H9 (cell line): ENCODE data around the gene RAB4B. TPM values are rescaled to one million over a fixed set of nuclear protein-coding genes. Genes with fewer than 3 reads are reported as not detected.

ENCODE experiments used
- DNase-seq: peaks from one replicate; pipeline ENCODE4 v3.0.0-alpha.2; 2017
- H2AFZ ChIP-seq: one replicate; pipeline ENCODE4 v1.6.1; 2013; ENCODE audit warnings: mild to moderate bottlenecking, low read length, control low read depth, moderate library complexity
- H2AK5ac ChIP-seq: 2 replicates; pipeline ENCODE4 v1.6.1; 2013; ENCODE audit warnings: low read length, control low read depth, mixed read lengths; ENCODE audit not compliant: insufficient read length
- H2BK120ac ChIP-seq: one replicate; pipeline ENCODE4 v1.6.1; 2013; ENCODE audit warnings: low read depth, mild to moderate bottlenecking, low read length, control low read depth, inconsistent platforms; ENCODE audit not compliant: poor library complexity, severe bottlenecking
- H2BK12ac ChIP-seq: 2 replicates; pipeline ENCODE4 v1.6.1; 2013; ENCODE audit warnings: low read length, control low read depth, mixed read lengths, low read depth; ENCODE audit not compliant: insufficient read length
- H2BK15ac ChIP-seq: 2 replicates; pipeline ENCODE4 v1.6.1; 2013; ENCODE audit warnings: low read depth, low read length, control low read depth
- H2BK20ac ChIP-seq: one replicate; pipeline ENCODE4 v1.6.1; 2013; ENCODE audit warnings: low read depth, mild to moderate bottlenecking, low read length, control low read depth, inconsistent platforms; ENCODE audit not compliant: poor library complexity, severe bottlenecking
- H2BK5ac ChIP-seq: 2 replicates; pipeline ENCODE4 v1.6.1; 2013; ENCODE audit warnings: low read length, control low read depth, mixed read lengths; ENCODE audit not compliant: insufficient read length
- H3K14ac ChIP-seq: 2 replicates; pipeline ENCODE4 v1.6.1; 2013; ENCODE audit warnings: low read length, control low read depth; ENCODE audit not compliant: insufficient read depth
- H3K18ac ChIP-seq: 2 replicates; pipeline ENCODE4 v1.6.1; 2013; ENCODE audit warnings: low read depth, mild to moderate bottlenecking, mixed read lengths, low read length, control low read depth; ENCODE audit not compliant: insufficient read length
- H3K23ac ChIP-seq: 2 replicates; pipeline ENCODE4 v1.6.1; 2013; ENCODE audit warnings: low read length, control low read depth, mixed read lengths, low read depth; ENCODE audit not compliant: insufficient read length
- H3K23me2 ChIP-seq: 2 replicates; pipeline ENCODE4 v1.6.1; 2013; ENCODE audit warnings: low read depth, mild to moderate bottlenecking, mixed read lengths, low read length, control low read depth; ENCODE audit not compliant: insufficient read length, poor library complexity, severe bottlenecking
- H3K27ac ChIP-seq: 2 replicates; pipeline ENCODE4 v1.5.1; 2013; ENCODE audit warnings: low read length, control low read depth, mixed read lengths, low read depth; ENCODE audit not compliant: insufficient read length
- H3K27me3 ChIP-seq: 2 replicates; pipeline ENCODE4 v1.6.1; 2013; ENCODE audit warnings: low read length, control low read depth, inconsistent platforms; ENCODE audit not compliant: insufficient read depth
- H3K4ac ChIP-seq: 2 replicates; pipeline ENCODE4 v1.6.1; 2013; ENCODE audit warnings: low read depth, mild to moderate bottlenecking, control low read depth, inconsistent platforms, low read length, moderate library complexity
- H3K4me1 ChIP-seq: 2 replicates; pipeline ENCODE4 v1.6.1; 2013; ENCODE audit warnings: low read length, control low read depth, inconsistent platforms; ENCODE audit not compliant: insufficient read depth
- H3K4me2 ChIP-seq: 2 replicates; pipeline ENCODE4 v1.6.1; 2013; ENCODE audit warnings: low read length, control low read depth, mixed read lengths; ENCODE audit not compliant: insufficient read length, insufficient read depth
- H3K56ac ChIP-seq: 2 replicates; pipeline ENCODE4 v1.6.1; 2013; ENCODE audit warnings: low read depth, mild to moderate bottlenecking, mixed read lengths, low read length, control low read depth; ENCODE audit not compliant: insufficient read length
- H3K79me1 ChIP-seq: 2 replicates; pipeline ENCODE4 v1.6.1; 2013; ENCODE audit warnings: low read depth, mild to moderate bottlenecking, moderate library complexity, low read length, control low read depth, inconsistent platforms; ENCODE audit not compliant: insufficient read depth, poor library complexity, severe bottlenecking
- H3K79me2 ChIP-seq: 2 replicates; pipeline ENCODE4 v1.6.1; 2013; ENCODE audit warnings: low read length, control low read depth, inconsistent platforms; ENCODE audit not compliant: insufficient read depth
- H3K9ac ChIP-seq: 2 replicates; pipeline ENCODE4 v1.6.1; 2013; ENCODE audit warnings: low read length, control low read depth, mixed read lengths; ENCODE audit not compliant: insufficient read length; ENCODE audit errors: extremely low read depth
- H3K9me3 ChIP-seq: one replicate; pipeline ENCODE4 v1.6.1; 2013; ENCODE audit warnings: low read depth, low read length, inconsistent platforms; ENCODE audit not compliant: control insufficient read depth
- H3T11ph ChIP-seq: one replicate; pipeline ENCODE4 v1.6.1; 2013; ENCODE audit warnings: mild to moderate bottlenecking, low read length, control low read depth, inconsistent platforms
- H4K20me1 ChIP-seq: one replicate; pipeline ENCODE4 v1.6.1; 2013; ENCODE audit not compliant: control insufficient read depth, insufficient read length, insufficient read depth
- H4K5ac ChIP-seq: 2 replicates; pipeline ENCODE4 v1.6.1; 2013; ENCODE audit warnings: low read depth, mild to moderate bottlenecking, mixed read lengths, low read length, control low read depth; ENCODE audit not compliant: insufficient read length
- H4K8ac ChIP-seq: replicated peaks from 2 replicates; pipeline ENCODE4 v1.6.1; 2013; ENCODE audit warnings: low read length, control low read depth, mixed read lengths, low read depth; ENCODE audit not compliant: insufficient read length
- H4K91ac ChIP-seq: 2 replicates; pipeline ENCODE4 v1.6.1; 2013; ENCODE audit warnings: low read depth, mild to moderate bottlenecking, moderate library complexity, mixed read lengths, low read length, control low read depth; ENCODE audit not compliant: insufficient read length
- H3K27ac Mint-ChIP-seq, 3 experiments: 2 replicates in 2 of 3; 3 replicates in 1 of 3; pipeline ENCODE4 v1.8.0; 2020 to 2021; ENCODE audit warnings: mixed read lengths in 3 of 3, mild to moderate bottlenecking in 1 of 3, moderate library complexity in 1 of 3
- H3K27me3 Mint-ChIP-seq: 2 replicates; pipeline ENCODE4 v1.8.0; 2021; ENCODE audit warnings: low read depth, mild to moderate bottlenecking, moderate library complexity, mixed read lengths
- H3K36me3 Mint-ChIP-seq, 3 experiments: 2 replicates in 2 of 3; 3 replicates in 1 of 3; pipeline ENCODE4 v1.8.0; 2020 to 2021; ENCODE audit warnings: low read depth in 3 of 3, mixed read lengths in 3 of 3; ENCODE audit not compliant: insufficient read depth in 1 of 3
- H3K4me1 Mint-ChIP-seq, 2 experiments: 2 replicates each; pipeline ENCODE4 v1.8.0; 2020; ENCODE audit warnings: mixed read lengths in 2 of 2
- H3K4me3 Mint-ChIP-seq, 2 experiments: 2 replicates in 1 of 2; 3 replicates in 1 of 2; pipeline ENCODE4 v1.8.0; 2020 to 2021; ENCODE audit warnings: mild to moderate bottlenecking in 2 of 2, mixed read lengths in 2 of 2, moderate library complexity in 1 of 2
- H3K9me3 Mint-ChIP-seq, 2 experiments: 2 replicates in 1 of 2; 3 replicates in 1 of 2; pipeline ENCODE4 v1.8.0; 2020; ENCODE audit warnings: mild to moderate bottlenecking in 2 of 2, mixed read lengths in 2 of 2, moderate library complexity in 1 of 2
- WGBS: extraction: QIAGEN DNeasy Blood & Tissue Kit; methylation state at CpG from one replicate; pipeline ENCODE4 v1.1.7; 2013; ENCODE audit warnings: missing lambda C conversion rate, low lambda C conversion rate, mixed read lengths; ENCODE audit not compliant: insufficient read length; ENCODE audit errors: extremely low coverage; 5-methylcytosine and 5-hydroxymethylcytosine counted together
- total RNA-seq: library from RNA; stranded (reverse); gene quantifications from 2 replicates; pipeline ENCODE4 v1.2.1, GENCODE V29; 2021
- TF ChIP-seq, protein P1 (sequence below): fragments of 200-600 bp; sonication (generic); conservative IDR thresholded peaks from 3 replicates; pipeline ENCODE4 v1.8.0; 2021; ENCODE audit warnings: antibody characterized with exemption, mild to moderate bottlenecking

RAB4B gene
- total RNA-seq, 1 experiment from 2014 or later, result 26.8 TPM

DNA sequence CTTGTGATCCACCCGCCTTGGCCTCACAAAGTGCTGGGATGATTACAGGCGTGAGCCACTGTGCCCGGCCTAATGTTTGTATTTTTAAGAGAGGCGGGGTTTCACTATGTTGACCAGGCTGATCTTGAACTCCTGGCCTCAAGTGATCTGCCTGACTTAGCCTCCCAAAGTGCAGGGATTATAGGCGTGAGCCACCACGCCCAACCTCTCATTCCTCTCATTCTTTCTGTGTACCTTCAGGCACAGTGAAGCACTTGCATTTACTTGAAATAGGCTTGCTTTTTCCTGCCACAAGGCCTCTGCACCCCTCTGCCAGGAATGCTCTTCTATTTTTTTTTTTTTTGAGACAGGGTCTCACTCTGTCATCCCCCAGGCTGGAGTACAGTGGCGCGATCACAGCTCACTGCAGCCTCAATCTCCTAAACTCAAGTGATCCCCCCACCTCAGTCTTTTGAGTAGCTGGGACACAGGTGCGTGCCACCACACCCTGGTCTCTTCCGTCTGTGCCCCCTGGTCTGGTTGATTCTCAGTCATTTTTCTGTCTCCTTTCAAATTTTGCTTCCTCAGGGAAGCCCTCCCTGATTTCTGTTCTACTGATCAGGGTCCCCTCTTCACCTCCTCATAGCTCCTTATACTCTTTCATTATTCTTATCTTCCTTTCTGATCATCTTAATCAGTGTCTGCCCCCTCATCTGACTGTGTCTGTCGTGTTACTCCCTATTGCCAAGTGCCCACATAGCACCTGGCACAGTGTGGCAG is 42.9 kb upstream of the RAB4B start:
- Histone ChIP-seq H2BK12ac (no peak overlapping the region), H3K4me1 (no peaks in the 10 kb centered on the region), H3K4me2 (no peak overlapping the region), H4K8ac (no peak overlapping the region), H2BK20ac (no peak overlapping the region), H3K27me3 (no peaks in the 10 kb centered on the region), H4K20me1 (no peaks in the 10 kb centered on the region), H3K79me1 (no peaks in the 10 kb centered on the region), H3T11ph (no peak overlapping the region), H3K27ac (no peak overlapping the region), H4K5ac (no peak overlapping the region), H3K56ac (no peak overlapping the region), H3K18ac (no peak overlapping the region), H3K9me3 (no peaks in the 10 kb centered on the region), H2BK5ac (no peak overlapping the region), H4K91ac (no peak overlapping the region), H3K14ac (no peak overlapping the region), H2BK120ac (no peak overlapping the region), H2AFZ (no peak overlapping the region), H3K9ac (no peak overlapping the region), H2BK15ac (no peak overlapping the region), H3K23ac (no peak overlapping the region), H3K79me2 (no peaks in the 10 kb centered on the region), H2AK5ac (no peak overlapping the region), H3K23me2 (no peaks in the 10 kb centered on the region), H3K4ac (no peak overlapping the region)
- Mint-ChIP-seq H3K9me3 (no peaks in the 10 kb centered on the region), H3K36me3 (peaks cover 16 to 73% (median 63%) of the 10 kb centered on the region in 3 experiments; a peak in 6 of 7 replicates), H3K4me3 (no peak overlapping the region), H3K27me3 (no peaks in the 10 kb centered on the region), H3K4me1 (no peaks in the 10 kb centered on the region), H3K27ac (no peak overlapping the region; a peak in 1 of 7 replicates)
- no peak for DNase-seq
- TF ChIP-seq, protein P1, sequence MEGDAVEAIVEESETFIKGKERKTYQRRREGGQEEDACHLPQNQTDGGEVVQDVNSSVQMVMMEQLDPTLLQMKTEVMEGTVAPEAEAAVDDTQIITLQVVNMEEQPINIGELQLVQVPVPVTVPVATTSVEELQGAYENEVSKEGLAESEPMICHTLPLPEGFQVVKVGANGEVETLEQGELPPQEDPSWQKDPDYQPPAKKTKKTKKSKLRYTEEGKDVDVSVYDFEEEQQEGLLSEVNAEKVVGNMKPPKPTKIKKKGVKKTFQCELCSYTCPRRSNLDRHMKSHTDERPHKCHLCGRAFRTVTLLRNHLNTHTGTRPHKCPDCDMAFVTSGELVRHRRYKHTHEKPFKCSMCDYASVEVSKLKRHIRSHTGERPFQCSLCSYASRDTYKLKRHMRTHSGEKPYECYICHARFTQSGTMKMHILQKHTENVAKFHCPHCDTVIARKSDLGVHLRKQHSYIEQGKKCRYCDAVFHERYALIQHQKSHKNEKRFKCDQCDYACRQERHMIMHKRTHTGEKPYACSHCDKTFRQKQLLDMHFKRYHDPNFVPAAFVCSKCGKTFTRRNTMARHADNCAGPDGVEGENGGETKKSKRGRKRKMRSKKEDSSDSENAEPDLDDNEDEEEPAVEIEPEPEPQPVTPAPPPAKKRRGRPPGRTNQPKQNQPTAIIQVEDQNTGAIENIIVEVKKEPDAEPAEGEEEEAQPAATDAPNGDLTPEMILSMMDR, result no peak
- WGBS, result no CpG with 5 or more reads among the region's 11 CpGs
